K562 (cell line): ENCODE results near the gene GLTP. TPM values are rescaled to one million over a fixed set of nuclear protein-coding genes. Genes with fewer than 3 reads are reported as not detected.

Experiments
- EHMT2 ChIP-seq: fragments of 450-650 bp; IDR thresholded peaks from 2 replicates; pipeline ENCODE4 v1.6.1; 2018; ENCODE audit warnings: antibody characterized with exemption
- STAG1 ChIP-seq: sonication (generic); formaldehyde crosslinking; IDR thresholded peaks from 2 replicates; pipeline ENCODE4 v1.5.0; 2020; ENCODE audit warnings: missing genetic modification reagents, borderline replicate concordance
- TBP ChIP-seq: optimal IDR thresholded peaks from 2 replicates; pipeline ENCODE3; 2011; ENCODE audit warnings: low read depth, low read length, improper control_type of control experiment
- ZNF217 ChIP-seq: sonication (generic); formaldehyde crosslinking; IDR thresholded peaks from 2 replicates; pipeline ENCODE4 v1.8.0; 2022; ENCODE audit warnings: mild to moderate bottlenecking, missing genetic modification reagents
- ZNF253 ChIP-seq: fragments of 250-450 bp; sonication (Bioruptor Pico); conservative IDR thresholded peaks from 2 replicates; pipeline ENCODE4 v1.6.1; 2021; ENCODE audit warnings: mild to moderate bottlenecking
- ZNF77 ChIP-seq: fragments of 250-450 bp; sonication (Bioruptor Pico); IDR thresholded peaks from 2 replicates; pipeline ENCODE4 v1.5.0; 2020
- polyA plus RNA-seq, 8 experiments: library from polyadenylated mRNA; depleted of rRNA in 4 of 8; stranded (reverse) in 5 of 8; unstranded in 3 of 8; fragments of >200 nt; fragmentation: Nextera tagmentation in 2 of 8; fragmentation: Illumina TruSeq in 1 of 8; extraction: Ambion mirVana in 2 of 8; extraction: Trizol in 1 of 8; gene quantifications; 2 replicates each; pipeline versions ENCODE4 v1.2.1 to v1.2.3, GENCODE V29; 2011 to 2014; ENCODE audit warnings: inconsistent platforms in 1 of 8, missing spikeins in 1 of 8
- total RNA-seq, 7 experiments: library from RNA; depleted of rRNA in 6 of 7; stranded (reverse); fragments of >200 nt in 6 of 7; fragmentation: Illumina TruSeq in 2 of 7; extraction: Trizol in 2 of 7; gene quantifications; 2 replicates each; pipeline versions ENCODE4 v1.2.1 to v1.2.3, GENCODE V29; 2011 to 2021; ENCODE audit warnings: low replicate concordance in 1 of 7
- TF ChIP-seq, protein P1 (sequence below), 2 experiments: fragments of 450-650 bp; IDR thresholded peaks; 2 replicates each; pipeline ENCODE4 v1.6.1; 2016
- TF ChIP-seq, protein P2 (sequence below): fragments of 450-650 bp; IDR thresholded peaks from 2 replicates; pipeline ENCODE4 v1.7.0; 2016; ENCODE audit warnings: borderline replicate concordance

The GLTP gene
- total and polyA plus RNA-seq, 9 of the 15 experiments (the other 6 are each of a cell fraction or from before 2014, with no cell fraction given), result 4.4 to 8.3 (median 6.1) TPM

DNA sequence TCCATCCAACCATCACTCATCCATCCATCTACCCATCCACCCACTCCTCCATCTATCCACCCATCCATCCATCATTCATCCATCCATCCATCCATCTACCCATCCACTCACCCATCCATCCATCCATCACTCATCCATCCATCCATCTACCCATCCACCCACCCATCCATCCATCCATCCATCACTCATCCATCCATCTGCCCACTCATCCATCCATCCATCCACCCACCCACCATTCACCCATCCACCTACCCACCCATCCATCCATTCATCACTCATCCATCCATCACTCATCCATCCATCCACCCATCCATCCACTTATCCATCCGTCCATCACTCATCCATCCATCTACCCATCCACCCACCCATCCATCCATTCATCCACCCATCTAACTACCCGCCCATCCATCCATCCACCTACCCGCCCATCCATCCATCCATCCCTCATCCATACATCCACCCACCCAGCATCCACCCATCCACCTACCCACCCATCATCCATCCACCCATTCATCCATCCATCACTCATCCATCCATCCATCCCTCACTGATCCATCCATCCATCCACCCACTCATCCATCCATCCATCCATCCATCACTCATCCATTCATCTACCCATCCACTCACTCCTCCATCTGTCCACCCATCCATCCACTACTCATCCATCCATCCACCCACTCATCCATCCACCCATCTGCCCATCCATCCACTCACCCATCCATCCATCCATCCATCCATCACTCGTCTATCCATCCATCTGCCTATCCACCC is 71.3 kb downstream of the GLTP start (continued):
- TF ChIP-seq, protein P1, sequence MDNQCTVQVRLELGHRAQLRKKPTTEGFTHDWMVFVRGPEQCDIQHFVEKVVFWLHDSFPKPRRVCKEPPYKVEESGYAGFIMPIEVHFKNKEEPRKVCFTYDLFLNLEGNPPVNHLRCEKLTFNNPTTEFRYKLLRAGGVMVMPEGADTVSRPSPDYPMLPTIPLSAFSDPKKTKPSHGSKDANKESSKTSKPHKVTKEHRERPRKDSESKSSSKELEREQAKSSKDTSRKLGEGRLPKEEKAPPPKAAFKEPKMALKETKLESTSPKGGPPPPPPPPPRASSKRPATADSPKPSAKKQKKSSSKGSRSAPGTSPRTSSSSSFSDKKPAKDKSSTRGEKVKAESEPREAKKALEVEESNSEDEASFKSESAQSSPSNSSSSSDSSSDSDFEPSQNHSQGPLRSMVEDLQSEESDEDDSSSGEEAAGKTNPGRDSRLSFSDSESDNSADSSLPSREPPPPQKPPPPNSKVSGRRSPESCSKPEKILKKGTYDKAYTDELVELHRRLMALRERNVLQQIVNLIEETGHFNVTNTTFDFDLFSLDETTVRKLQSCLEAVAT (IDR thresholded peaks at IDR 0.05), result peak in 1 of 2 experiments; percentile 38; a peak in 1 of 4 replicates
- no peak for TF ChIP-seq ZNF253 (CRISPR knock-in tag)
- no peak for TF ChIP-seq STAG1 (CRISPR knock-in tag)
- TF ChIP-seq, protein P2, sequence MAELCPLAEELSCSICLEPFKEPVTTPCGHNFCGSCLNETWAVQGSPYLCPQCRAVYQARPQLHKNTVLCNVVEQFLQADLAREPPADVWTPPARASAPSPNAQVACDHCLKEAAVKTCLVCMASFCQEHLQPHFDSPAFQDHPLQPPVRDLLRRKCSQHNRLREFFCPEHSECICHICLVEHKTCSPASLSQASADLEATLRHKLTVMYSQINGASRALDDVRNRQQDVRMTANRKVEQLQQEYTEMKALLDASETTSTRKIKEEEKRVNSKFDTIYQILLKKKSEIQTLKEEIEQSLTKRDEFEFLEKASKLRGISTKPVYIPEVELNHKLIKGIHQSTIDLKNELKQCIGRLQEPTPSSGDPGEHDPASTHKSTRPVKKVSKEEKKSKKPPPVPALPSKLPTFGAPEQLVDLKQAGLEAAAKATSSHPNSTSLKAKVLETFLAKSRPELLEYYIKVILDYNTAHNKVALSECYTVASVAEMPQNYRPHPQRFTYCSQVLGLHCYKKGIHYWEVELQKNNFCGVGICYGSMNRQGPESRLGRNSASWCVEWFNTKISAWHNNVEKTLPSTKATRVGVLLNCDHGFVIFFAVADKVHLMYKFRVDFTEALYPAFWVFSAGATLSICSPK, result 0 out of 2 replicates have a peak, but pooled peaks have one; percentile 40
- TF ChIP-seq EHMT2, result peak; percentile 58; the same call in 1 of the 2 replicates
- no peak for TF ChIP-seq ZNF217
- no peak for TF ChIP-seq TBP
- no peak for TF ChIP-seq ZNF77 (CRISPR knock-in tag)
- TF ChIP-seq, all 486 proteins: peak for 6
